Epithelial cell of prostate (primary cell): ENCODE results near the gene VPS13D.
"Not testable (repeated sequence)": the region's sequence is repeated elsewhere in the genome, so short reads cannot be mapped to it uniquely, and the experiment has no call there.

Experiments used
- DNase-seq: peaks from one replicate; pipeline ENCODE4 v3.0.0-alpha.2; 2011; ENCODE audit warnings: low read depth, low spot score
- H3K27ac ChIP-seq: fragments of 450-650 bp; 2 replicates; pipeline ENCODE4 v1.5.1; 2017; ENCODE audit warnings: mild to moderate bottlenecking

Gene VPS13D

DNA sequence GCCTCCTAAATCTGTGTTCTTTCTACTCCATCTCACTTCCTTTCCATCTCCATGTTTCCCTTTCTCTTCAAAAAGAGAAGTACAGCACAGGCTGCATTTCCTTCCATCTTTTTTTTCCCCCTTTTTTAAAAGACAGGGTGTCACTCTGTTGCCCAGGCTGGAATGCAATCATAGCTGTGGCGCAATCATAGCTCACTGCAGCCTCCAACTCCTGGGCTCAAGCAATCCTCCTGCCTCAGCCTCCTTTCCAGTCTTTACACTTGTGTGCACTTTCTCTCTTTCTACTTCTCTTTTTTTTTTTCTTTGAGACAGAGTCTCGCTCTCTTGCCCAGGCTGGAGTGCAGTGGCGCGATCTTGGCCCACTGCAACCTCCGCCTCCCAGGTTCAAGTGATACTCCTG is 95.1 kb downstream of the VPS13D start:
- H3K27ac ChIP-seq, DNase-seq: not testable (repeated sequence)

- DNase-seq = no peak
- H3K27ac ChIP-seq = no peak overlapping the region
Observed at GRCh38 chr1:12326986-12327385, 97.2 kb downstream of the VPS13D start.

GRCh38 chr1:12327566-12327965 is 97.7 kb downstream of the VPS13D start:
- DNase-seq = no peak
- no peak overlapping the region for H3K27ac ChIP-seq

DNA sequence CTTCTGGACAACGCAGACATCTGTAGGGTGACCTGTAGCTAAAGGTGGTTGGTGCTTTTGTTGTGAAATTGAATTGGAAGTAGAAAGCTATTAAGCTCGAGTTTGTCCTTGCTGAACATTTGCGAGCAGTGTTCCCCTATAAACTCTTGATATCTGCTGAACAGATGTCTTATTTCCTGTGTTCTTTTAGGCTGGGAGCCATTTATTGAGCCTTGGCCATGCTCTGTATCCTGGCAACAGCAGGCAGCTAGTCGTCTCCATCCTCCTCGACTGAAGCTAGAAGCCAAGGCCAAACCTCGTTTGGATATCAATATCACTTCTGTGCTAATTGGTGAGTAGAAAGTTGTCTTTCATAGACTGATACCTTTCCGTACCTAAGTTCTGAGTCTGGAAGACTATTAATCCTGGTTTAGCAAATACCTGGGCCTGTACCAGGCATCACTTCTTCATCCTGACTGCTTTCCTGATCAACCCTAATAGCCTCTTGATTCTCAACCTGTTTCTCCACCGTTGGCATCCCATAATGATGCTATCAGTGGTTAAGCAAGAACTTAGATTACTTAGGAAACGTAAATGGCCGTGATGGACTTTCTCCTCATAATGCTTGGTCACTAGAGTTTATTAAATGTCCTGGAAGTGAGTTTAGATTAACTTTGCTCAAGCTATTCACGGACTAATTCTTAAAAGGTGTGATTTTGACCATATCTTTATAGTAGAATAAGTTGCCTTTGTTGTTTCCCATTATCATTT is 103.4 kb downstream of the VPS13D start:
- H3K27ac ChIP-seq = no peak overlapping the region
- no peak for DNase-seq

GRCh38 chr1:12335815-12336214 is 106.0 kb downstream of the VPS13D start:
- DNase-seq = no peak
- H3K27ac ChIP-seq = no peak overlapping the region

DNA sequence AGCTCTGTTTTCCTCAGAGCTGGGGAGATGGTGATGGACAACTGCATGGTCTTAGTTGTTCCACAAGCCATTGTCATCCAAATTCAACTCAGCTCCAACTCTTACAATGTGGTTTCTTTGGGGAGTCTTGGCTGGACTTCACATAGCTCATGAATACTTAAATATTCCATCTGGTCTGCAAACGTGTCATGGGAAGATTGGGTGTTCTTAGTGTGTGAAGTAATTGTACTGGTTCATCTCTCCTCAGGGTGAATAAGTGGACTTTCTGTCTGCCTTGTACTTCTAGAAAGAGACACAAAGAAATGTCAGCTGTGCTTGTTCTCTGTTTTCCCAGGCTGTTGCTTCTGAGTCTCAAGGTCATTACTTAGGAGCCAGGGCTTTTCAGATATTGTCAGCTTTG is 106.6 kb downstream of the VPS13D start:
- no peak for DNase-seq
- no peak overlapping the region for H3K27ac ChIP-seq

DNA sequence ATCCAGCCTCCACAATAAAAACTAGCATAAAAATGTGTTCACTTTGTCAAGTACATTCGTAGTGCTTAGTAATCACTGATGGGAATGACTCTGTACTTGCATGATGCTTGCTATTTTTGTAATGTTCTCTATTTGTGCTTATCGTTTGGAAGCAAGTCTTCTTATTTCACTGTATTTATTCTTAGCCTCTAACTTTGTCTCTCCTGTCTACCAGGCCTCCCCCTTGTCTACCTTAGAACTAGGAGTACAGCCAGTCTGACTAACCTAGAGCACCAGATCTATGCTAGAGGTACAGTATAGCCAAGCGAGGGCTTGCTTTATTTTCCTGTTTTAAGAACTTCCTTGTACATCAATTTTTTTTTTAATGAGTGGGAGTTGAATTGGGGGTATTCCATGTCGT is 108.2 kb downstream of the VPS13D start:
- no peak for DNase-seq
- H3K27ac ChIP-seq = no peak overlapping the region

DNA sequence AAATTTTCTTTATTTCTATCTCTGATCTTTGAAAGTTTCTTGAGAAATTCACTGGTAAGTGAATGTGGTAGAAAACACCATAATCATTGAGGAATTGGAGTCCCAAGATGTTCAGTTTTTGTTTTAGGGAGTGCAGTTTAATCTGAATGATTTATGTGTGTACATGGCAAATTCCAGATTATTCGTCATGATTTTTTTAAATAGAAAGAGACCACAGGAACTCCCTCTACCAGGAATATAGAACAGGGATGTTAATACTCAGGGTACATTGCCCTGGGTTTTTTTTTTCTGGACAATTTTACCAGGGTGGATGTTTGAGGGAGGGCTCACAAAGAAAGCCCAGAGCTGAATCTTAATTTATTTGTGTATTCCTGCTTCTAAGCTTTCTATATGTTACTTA is 109.0 kb downstream of the VPS13D start:
- DNase-seq = no peak
- no peak overlapping the region for H3K27ac ChIP-seq

DNA sequence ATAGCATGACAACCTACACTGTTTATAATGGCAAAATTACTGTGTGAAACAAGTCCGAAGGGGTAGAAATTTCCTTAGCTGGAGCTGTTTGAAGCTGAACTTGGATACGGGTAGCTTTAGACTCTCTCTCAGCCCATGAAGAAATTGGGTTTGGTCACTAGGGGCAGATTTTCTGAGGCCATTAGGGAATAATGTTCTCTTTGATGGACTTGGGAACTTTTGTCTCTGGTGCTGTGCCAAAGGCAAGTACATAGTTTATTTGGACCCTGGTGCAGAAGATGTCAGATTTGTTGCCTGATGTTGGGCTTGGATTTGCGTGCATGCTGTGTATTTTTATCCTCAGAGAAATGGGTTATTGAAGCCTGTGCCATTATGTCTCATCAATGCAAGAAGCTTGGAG is 109.6 kb downstream of the VPS13D start:
- no peak for DNase-seq
- no peak overlapping the region for H3K27ac ChIP-seq

GRCh38 chr1:12339811-12340543 is 110.1 kb downstream of the VPS13D start:
- H3K27ac ChIP-seq = no peak overlapping the region
- no peak for DNase-seq

GRCh38 chr1:12340544-12340930 is 110.7 kb downstream of the VPS13D start:
- no peak for DNase-seq
- H3K27ac ChIP-seq = no peak overlapping the region

DNA sequence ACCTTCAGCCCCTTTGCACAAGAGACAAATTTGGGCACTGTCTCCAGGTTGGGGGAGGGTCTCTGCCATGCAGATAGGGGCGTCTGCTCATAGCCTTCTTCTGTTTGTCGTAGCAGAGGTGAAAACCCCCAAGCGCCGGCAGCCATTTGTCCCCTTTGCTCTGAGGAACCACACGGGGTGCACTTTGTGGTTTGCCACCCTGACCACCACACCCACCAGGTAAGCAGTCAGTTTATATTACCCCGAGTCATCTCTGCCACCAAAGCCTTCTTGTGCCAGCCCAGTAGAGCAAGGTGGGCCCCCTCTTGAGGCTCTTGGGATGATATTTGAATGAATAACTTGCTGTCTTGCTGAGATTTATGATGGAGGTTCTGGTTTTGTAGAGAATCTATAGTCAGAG is 111.8 kb downstream of the VPS13D start:
- no peak overlapping the region for H3K27ac ChIP-seq
- no peak for DNase-seq

GRCh38 chr1:12342401-12343003 is 112.7 kb downstream of the VPS13D start:
- DNase-seq = no peak
- no peak overlapping the region for H3K27ac ChIP-seq

GRCh38 chr1:12343823-12344487 is 114.1 kb downstream of the VPS13D start:
- no peak overlapping the region for H3K27ac ChIP-seq
- DNase-seq = no peak

DNA sequence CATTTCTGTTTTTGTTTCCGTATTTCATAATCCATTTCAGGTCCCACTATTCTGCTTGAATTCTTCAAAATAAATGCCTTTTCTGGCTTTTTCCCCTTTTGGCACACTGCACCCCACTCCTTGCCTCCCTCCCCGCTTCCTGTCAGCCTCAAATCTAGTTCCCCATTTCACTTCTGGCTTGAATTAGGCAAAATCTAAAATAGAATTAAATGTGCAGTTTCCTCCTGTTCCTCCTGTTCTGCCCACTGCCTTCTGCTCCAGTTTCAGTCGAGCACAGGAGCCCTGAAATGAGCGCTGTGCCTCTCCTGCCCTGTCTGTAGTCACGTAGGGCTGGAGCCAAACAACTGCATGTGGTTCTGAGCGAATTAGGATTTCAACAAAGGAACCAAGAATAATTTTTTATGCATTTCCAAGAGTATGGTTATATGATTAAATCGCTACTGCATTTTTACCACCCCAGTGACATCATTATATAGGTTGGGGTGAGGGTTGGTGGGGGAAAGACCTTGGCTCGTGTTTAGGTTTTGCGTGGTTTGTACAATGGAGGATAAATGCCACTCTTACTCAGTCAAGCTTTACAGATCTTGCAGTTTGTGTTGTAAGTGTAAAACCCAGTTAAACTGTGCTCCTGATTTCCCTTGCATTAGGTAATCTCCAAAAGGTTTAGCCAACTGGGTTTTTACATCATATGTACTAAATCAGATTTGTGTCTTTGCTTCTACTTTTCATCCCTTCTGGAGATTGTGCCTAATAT is 114.9 kb downstream of the VPS13D start:
- no peak for DNase-seq
- H3K27ac ChIP-seq = no peak overlapping the region

DNA sequence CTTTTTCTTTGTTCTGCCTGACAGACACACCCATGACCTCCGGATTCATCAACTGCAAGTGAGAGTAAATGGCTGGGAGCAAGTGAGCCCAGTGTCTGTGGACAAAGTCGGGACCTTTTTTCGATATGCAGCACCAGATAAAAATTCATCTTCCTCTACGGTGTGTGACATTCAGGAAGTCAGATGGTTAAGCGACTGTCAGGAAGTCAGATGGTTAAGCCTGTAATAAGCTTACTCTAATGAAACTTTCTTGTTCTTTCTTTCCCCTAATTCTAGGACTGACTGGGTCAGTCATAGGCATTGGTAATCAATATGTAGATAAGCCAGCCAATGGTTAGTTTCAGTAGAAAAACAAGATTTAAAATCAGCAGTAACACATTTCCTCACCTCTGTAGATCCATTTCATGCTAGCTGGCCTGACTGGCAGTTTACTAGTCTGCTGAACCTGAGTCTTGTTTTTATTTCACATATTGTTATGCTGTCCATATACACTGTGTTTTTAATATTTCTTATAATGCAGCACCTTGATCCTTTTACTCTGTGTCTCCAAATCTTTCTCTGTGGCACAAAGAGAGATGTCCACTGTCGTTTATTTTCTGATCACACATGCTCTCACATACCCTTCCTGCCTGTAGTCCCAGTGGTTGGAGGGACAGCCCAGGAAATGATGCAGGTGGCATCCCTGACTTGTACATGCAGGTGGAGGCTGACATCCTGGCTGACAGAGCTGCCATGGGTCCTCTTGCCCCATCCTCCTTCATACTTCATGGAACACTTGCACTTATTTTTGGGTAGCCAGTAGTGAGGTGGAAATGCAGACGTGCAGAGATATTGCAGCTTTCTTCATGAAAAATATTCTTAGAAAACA is 115.8 kb downstream of the VPS13D start:
- no peak overlapping the region for H3K27ac ChIP-seq
- no peak for DNase-seq

DNA sequence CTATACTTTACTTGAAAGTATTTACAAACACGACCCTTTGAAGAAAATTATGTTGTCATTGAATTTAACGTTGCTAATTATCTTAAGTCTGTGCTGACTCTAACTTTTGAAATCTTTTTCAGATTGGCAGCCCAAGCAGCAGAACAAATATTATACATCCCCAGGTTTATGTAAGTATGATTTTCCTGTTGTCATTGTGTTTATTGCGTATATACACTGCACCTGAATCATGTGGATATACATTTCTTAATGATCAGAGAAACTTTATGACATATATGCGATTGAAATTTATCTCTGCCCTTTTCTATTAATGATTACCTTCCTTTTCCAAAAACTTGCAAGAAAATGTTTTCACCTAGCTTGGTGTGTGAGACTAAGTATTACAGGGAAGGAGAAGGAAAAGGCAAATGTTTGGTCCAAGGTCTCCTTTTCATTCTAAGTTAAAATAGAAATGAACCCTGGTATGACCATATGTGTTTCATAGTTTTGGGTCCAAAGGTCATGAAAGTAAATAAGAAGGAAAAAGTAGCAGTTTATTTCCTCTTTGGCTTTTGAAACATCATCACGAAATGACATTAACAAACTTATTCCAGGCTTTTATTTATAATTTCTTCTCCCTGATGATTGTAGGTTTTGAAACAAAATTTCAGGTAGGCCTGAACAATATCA is 116.8 kb downstream of the VPS13D start:
- DNase-seq = no peak
- no peak overlapping the region for H3K27ac ChIP-seq

DNA sequence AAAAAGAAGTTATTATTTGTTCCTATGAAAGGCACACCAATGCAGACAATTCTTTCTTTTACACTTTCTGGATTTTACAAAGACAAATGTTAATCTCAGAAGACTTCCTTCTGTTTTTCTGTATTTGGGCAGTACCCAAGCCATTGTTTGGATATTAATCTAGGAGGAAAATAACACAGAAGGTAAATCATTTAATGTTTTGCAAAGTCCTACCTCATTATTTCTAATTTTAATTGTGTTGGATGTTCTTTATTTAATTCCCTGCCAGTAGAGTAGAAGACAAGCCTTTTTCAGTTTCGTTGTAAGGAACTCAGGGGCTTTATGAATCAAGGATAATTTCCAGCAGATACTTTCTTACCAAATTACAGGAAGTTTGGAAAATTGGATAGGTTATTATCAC is 118.3 kb downstream of the VPS13D start:
- no peak for DNase-seq
- H3K27ac ChIP-seq = no peak overlapping the region

GRCh38 chr1:12353981-12354380 is 124.2 kb downstream of the VPS13D start:
- no peak overlapping the region for H3K27ac ChIP-seq
- no peak for DNase-seq
